ENCODE measurements around the gene SPEM2.
"Not testable (repeated sequence)": the region's sequence is repeated elsewhere in the genome, so short reads cannot be mapped to it uniquely, and the experiment has no call there.

Gene SPEM2

GRCh38 chr17:7471729-7472128 lies 46.3 kb downstream of the SPEM2 start:
- DNase-seq (ENCODE audit: low read depth in 2 of 2), result no peak

DNA sequence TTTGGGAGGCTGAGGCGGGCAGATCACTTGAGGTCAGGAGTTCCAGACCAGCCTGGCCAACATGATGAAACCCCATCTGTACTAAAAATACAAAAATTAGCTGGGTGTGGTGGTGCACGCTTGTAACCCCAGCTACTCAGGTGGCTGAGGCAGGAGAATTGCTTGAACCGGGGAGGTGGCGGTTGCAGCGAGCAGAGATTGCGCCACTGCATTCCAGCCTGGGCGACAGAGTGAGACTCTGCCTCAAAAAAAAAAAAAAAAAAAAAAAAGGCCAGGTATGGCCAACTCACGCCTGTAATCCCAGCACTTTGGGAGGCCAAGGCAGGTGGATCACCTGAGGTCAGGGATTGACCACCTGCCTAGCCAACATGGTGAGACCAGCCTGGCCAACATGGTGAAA lies 49.4 kb downstream of the SPEM2 start:
- not testable (repeated sequence) for DNase-seq (ENCODE audit: low read depth in 2 of 2)

GRCh38 chr17:7475764-7476422 lies 50.5 kb downstream of the SPEM2 start:
- DNase-seq (ENCODE audit: low read depth in 2 of 2), result no peak

- DNase-seq (ENCODE audit: low read depth in 2 of 2), result no peak
Observed at GRCh38 chr17:7476494-7476893, 51.1 kb downstream of the SPEM2 start.

- no peak for DNase-seq (ENCODE audit: low read depth in 2 of 2)
Observed at GRCh38 chr17:7476951-7477350, 51.5 kb downstream of the SPEM2 start.
